GM08714 (cell line): ENCODE measurements around the gene UNC13D.

ENCODE experiments used
- H3K4me3 ChIP-seq: fragments of 200-500 bp; sonication (Bioruptor generic); 2 replicates; pipeline ENCODE4 v1.5.1; 2014; ENCODE audit warnings: mild to moderate bottlenecking, low read length, inconsistent platforms
- ZNF274 ChIP-seq: IDR thresholded peaks from 2 replicates; pipeline ENCODE4 v1.6.1; 2012; ENCODE audit warnings: mild to moderate bottlenecking, low read depth, low read length

UNC13D gene

DNA sequence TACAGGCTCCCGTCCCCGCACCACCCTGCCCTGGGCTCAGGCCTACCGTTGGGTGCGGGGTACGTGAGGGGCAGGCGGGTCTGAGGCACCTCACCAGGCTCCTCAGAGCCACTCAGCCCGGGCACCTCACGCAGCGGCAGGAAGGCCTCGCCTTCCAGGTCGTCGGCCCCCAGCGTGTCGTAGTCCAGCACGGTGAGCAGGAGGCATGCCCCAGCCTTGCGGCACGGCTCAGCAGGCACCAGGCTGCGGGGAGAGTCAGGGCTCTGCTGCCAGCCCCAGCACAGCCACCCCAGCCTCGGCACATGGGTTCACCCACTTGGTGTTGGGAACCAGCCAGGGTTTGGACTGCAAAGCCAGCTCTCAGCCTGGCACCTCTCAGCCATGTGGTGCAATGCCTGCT lies 15.5 kb downstream of the UNC13D start:
- H3K4me3 ChIP-seq, result no peak overlapping the region
- TF ChIP-seq ZNF274, result no peak

DNA sequence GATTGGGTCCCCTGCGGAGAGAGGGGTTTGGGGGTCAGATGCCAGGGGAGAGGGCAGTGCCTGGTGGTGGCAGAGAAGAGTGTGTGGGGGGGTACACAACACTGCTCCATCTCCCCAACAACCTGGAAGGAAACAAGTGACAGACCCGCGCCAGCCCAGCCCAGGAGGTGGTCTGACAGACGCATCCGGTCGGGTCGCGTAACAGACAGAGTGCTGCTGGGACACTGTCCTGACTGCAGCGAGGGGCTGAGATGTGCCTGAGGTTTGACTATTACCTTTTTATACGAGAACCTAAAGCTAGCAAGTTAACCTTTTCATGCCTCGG lies 16.2 kb downstream of the UNC13D start:
- no peak overlapping the region for H3K4me3 ChIP-seq
- TF ChIP-seq ZNF274, result no peak

GRCh38 chr17:75827308-75828075 lies 16.7 kb downstream of the UNC13D start:
- H3K4me3 ChIP-seq, result no peak overlapping the region
- TF ChIP-seq ZNF274, result no peak

- no peak overlapping the region for H3K4me3 ChIP-seq
- no peak for TF ChIP-seq ZNF274
Measured at GRCh38 chr17:75826561-75827307, 17.5 kb downstream of the UNC13D start.

DNA sequence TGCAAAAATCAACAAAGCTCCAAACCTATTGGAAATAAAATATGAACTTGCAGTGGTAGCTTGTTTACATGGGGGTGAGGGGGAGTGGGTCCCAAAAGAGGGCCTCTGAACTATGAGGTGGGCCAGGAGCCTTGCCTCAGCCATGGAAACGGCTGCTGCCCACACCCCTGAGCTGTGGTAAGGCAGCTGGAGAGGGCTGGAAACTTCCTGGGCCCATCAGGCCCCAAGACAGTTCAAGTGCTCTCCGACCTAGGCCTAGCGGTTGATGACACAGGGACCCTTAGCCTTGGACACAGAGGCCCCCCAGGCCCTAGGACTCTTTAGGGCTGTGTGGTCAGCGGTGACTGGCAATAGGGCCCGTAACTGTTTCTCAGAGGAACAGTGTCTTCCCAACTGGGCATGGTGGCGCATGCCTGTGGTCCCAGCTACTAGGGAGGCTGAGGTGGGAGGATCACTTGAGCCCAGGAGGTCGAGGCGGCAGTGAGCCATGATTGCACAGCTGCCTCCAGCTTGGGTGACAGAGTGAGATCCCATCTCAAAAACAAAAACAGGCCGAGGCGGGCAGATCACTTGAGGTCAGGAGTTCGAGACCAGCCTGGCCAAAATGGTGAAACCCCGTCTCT lies 18.3 kb downstream of the UNC13D start:
- no peak for TF ChIP-seq ZNF274
- H3K4me3 ChIP-seq, result no peak overlapping the region

DNA sequence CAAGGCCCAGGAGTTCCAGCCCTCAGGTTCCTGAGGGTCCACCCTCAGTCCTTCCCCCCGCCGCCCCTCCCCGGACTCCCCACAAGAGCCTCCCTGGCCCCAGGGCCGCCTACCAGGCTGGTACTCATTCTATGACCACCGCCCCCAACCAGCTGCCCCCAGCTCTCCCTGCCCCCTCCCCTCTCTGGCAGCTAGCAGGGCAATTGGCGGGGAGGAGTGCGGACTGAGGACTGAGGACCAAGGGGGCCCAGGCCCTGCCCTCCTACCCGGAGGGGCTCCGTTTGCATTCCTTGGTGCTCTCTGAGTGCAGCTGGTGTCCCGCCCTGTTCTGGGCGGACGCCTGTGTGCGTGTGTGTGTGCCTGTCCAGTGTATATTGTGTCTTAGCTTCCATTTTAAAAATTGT lies 19.1 kb downstream of the UNC13D start:
- no peak for TF ChIP-seq ZNF274
- H3K4me3 ChIP-seq, result no peak overlapping the region

DNA sequence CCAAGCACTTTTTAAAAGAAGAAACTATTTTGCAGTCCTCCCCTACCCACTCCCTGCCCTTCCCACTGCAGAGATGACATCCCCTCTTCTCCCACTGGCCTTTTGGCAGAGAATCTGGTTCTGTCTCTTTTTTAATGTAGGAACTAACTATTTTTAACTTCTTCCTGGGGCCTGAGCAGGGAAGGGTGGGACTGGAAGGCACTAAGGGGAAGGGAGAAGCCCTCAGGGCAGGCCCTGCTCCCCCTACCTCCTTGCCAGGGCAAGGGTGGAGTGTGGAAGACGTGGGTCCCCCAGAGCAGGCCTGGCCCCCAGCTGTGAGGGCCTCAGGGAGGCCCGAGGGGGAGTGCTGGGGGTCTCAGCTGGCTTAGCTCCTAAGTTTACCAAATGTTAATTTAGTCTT lies 19.5 kb downstream of the UNC13D start:
- TF ChIP-seq ZNF274, result no peak
- H3K4me3 ChIP-seq, result no peak overlapping the region

- H3K4me3 ChIP-seq, result no peak overlapping the region
- no peak for TF ChIP-seq ZNF274
Measured at GRCh38 chr17:75824050-75824552, 20.1 kb downstream of the UNC13D start.

DNA sequence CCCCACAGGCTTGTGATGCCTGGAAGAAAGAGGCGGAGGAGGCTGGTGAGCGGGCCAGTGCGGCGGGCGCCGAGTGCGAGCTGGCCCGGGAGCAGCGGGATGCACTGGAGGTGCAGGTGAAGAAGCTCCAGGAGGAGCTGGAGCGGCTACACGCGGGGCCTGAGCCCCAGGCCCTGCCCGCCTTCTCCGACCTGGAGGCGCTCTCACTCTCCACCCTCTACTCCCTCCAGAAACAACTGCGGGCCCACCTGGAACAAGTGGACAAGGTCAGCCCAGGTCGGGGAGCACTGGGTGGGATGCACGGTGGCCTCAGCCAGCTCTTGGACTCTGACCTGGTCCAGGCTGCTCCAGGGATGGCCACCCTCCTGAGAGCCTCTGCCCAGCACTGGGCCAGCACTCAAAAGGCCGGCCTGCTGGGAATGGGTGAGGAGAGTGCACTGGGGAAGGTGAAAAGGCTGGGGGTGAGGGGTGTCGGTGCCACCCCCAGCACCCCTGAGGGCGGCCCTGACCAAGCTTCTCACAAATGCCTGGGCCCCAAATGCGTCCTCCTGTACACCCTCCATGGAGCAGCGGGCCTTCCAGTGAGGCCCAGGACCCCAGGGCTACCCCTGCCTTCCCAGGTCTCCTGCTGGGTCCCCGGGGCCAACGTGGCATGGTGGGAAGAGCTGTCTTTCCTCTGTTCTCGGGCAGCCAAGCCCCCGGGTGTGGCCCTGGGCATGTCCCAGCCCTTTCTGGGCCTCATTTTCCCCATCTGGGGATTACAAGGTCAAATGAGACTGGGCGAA lies 20.8 kb downstream of the UNC13D start:
- TF ChIP-seq ZNF274, result no peak

GRCh38 chr17:75822800-75823166 lies 21.4 kb downstream of the UNC13D start:
- H3K4me3 ChIP-seq, result no peak overlapping the region
- TF ChIP-seq ZNF274, result no peak

More for the DNA sequence above, 20.8 kb downstream of the UNC13D start:
- no peak overlapping the region for H3K4me3 ChIP-seq

DNA sequence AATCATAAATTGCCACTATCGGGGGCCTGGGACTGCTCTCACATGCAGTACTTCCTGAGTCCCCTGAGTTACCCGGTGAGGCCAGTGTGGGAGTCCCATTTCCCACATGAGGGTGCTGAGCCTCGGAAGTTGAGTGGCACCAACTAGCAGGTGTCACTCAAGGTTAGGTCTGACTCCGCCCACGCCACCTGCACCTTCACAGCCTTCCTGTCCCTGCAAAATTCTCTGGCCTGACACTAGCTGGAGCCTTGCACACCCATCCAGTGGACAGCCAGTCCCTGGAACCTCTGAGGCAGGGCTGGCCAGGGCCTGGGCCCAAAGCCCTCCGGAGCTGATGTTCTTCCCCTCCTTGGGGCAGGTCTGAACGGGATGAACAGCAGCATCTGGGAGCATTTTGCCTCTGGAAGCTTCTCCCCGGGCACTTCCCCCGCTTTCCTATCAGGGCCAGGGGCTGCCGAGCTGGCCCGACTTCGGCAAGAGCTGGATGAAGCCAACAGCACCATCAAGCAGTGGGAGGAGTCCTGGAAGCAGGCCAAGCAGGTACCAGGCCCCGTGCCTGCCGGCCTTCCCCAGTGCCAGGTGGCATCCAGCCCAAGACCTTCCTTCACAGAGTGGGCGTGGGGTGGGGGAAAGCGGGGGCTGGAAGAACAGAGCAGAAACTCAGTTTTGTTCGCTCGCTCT lies 21.9 kb downstream of the UNC13D start:
- H3K4me3 ChIP-seq, result no peak overlapping the region
- TF ChIP-seq ZNF274, result no peak

DNA sequence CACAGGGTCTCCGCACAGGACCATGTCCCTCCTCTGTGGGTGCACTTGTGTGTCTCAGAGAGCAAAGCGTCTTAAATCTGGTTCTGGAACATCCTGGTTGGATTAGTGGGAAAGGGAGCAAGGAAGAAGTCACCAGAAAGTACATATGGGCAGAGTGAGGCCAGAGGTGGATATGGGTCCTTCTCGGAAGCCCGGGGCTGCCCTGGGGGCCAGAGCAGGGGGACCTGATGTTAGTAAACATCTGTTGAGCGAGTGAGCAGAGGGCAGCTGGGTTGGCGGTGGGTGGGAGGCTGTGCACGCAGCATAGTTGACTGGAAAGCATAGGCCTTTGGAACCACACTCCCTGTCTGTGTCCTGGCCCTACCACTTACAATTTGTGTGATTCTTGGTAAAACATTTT lies 22.7 kb downstream of the UNC13D start:
- TF ChIP-seq ZNF274, result no peak
- no peak overlapping the region for H3K4me3 ChIP-seq
